ENCODE data around the gene RHPN2.
A peak's percentile ranks its signal among the peaks of the same experiment; 100 is the strongest.

Gene RHPN2

DNA sequence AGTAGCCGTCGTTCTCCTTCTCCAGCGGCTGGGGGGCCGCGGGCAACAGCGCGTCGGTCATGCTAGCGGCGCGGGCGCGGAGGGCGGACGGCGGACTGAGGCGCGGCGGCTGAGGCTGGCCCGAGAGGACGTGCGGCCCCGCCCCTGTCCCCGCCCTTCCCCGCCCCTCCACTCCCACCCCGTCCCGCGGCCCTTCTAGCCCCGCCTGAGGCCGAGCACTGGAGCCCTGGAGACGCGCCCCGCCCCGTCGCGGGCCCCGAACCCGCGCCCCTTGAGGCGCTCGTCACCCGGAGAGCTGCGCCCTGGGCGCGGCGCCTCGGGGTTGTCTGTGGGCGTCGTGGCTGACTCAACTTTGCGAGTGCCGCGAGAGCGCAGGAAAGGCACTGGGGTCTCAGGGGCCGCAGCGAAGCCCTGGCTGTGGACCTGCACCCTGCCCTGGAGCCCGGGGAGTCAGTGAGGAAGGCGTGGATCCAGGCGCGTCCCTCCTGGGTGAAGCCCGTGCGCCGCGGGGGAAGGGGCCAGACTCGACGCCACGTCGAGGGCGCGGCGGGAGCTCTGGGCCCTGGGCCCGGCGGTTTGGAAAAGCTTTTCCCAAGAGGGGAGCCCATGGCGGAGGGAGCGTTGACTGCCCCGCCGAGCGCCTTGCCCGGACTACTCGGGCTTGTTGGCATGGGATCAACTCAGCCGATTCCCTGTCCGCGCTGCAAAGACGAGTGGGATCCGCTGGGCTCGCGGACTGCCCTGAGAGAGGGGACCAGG is at the start of gene RHPN2:
TSS of gene RHPN2 (minus strand) at position 97 of the 759 bp plus-strand sequence. CDS start at position 61, 36 bp downstream.
- H3K4me1 Mint-ChIP-seq: peaks cover 5% of the 10 kb centered on the region
- peaks cover 27% of the 10 kb centered on the region for H3K27me3 Mint-ChIP-seq
- peak within 1 kb of the TSS; percentile 69 for H3K4me3 Mint-ChIP-seq
- H3K9me3 Mint-ChIP-seq: no peaks in the 10 kb centered on the region
- ATAC-seq: peak; percentile 95
- H3K36me3 Mint-ChIP-seq (ENCODE audit: low read depth): no peaks in the 10 kb centered on the region
- peak; percentile 73 for DNase-seq
- no peak within 1 kb of the TSS for H3K27ac Mint-ChIP-seq

GRCh38 chr19:33114312-33114711 is 49.6 kb upstream of the RHPN2 start:
- no peak for ATAC-seq
- no peaks in the 10 kb centered on the region for H3K4me1 Mint-ChIP-seq
- H3K9me3 Mint-ChIP-seq: no peaks in the 10 kb centered on the region
- no peak for DNase-seq
- peaks cover 54% of the 10 kb centered on the region for H3K36me3 Mint-ChIP-seq (ENCODE audit: low read depth)
- no peak overlapping the region for H3K4me3 Mint-ChIP-seq
- no peaks in the 10 kb centered on the region for H3K27me3 Mint-ChIP-seq
- H3K27ac Mint-ChIP-seq: no peak overlapping the region

DNA sequence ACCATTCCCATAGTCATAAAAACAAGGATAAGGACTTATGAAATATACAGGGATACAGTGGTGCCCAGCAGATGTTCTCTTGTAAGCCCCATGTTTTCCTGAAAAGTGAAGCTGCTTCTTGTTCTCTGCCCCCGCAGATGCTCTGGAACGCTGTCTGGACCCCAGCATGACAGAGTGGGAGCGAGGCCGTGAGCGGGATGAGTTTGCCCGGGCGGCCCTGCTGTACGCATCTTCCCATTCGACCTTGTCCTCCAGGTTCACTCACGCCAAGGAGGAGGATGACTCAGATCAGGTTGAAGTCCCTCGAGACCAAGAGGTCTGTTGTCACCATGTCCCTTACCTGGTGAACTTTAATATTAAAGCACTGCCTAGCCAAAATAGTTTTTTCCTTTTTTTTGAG is 46.9 kb upstream of the RHPN2 start:
- no peaks in the 10 kb centered on the region for H3K4me1 Mint-ChIP-seq
- H3K9me3 Mint-ChIP-seq: no peaks in the 10 kb centered on the region
- H3K27ac Mint-ChIP-seq: no peak overlapping the region
- H3K36me3 Mint-ChIP-seq (ENCODE audit: low read depth): peaks cover 42% of the 10 kb centered on the region
- no peak for DNase-seq
- H3K27me3 Mint-ChIP-seq: no peaks in the 10 kb centered on the region
- ATAC-seq: no peak
- no peak overlapping the region for H3K4me3 Mint-ChIP-seq

- Mint-ChIP-seq H3K4me1 (no peaks in the 10 kb centered on the region), H3K9me3 (no peaks in the 10 kb centered on the region), H3K36me3 (ENCODE audit: low read depth) (peaks cover 34% of the 10 kb centered on the region), H3K27ac (no peak overlapping the region), H3K4me3 (no peak overlapping the region), H3K27me3 (no peaks in the 10 kb centered on the region)
- no peak for DNase-seq
- ATAC-seq: no peak
Observed at GRCh38 chr19:33110137-33110910, 45.6 kb upstream of the RHPN2 start.

DNA sequence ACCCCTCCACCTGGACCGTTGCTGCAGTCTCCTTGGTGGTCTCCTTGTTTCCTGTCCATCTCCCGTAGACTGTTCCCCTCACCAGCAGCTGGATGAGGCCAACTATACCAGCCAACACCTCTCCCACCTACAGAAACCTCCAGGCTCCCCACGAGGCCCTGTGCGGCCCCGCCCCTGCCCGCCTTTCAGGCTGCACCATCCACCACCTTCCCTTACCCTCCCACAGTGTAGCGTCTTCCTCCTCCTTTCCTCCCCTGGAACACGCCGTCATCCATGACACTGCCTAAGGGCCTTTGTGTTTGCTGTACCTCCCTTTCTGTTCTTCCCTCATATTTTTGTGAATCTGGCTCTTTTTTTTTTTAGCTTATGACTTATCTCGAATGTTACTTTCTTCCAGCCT is 43.5 kb upstream of the RHPN2 start:
- ATAC-seq: no peak
- Mint-ChIP-seq H3K9me3 (no peaks in the 10 kb centered on the region), H3K4me3 (no peak overlapping the region), H3K4me1 (no peaks in the 10 kb centered on the region), H3K36me3 (ENCODE audit: low read depth) (peaks cover 26% of the 10 kb centered on the region), H3K27me3 (no peaks in the 10 kb centered on the region), H3K27ac (no peak overlapping the region)
- no peak for DNase-seq

DNA sequence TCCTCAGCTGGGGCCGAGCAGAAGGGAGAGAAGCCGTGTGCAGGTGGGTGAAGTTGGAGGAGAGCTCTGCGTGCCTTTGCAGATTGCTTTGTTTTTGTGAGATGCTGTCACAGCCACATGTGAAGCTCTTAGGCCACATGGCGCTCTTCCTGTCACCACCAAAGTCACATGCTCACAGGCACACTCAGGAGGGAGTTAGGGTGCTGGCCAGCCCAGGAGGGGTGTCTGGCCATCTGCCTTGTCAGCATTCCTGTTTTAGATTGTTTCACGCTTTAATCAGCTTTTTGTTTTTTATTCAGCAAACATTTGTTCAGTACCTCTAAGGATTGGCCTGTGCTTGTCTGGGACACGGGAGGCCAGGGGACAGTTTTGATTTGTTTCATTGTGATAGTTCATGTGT is 38.2 kb upstream of the RHPN2 start:
- ATAC-seq: no peak
- no peak overlapping the region for H3K4me3 Mint-ChIP-seq
- no peaks in the 10 kb centered on the region for H3K4me1 Mint-ChIP-seq

DNA sequence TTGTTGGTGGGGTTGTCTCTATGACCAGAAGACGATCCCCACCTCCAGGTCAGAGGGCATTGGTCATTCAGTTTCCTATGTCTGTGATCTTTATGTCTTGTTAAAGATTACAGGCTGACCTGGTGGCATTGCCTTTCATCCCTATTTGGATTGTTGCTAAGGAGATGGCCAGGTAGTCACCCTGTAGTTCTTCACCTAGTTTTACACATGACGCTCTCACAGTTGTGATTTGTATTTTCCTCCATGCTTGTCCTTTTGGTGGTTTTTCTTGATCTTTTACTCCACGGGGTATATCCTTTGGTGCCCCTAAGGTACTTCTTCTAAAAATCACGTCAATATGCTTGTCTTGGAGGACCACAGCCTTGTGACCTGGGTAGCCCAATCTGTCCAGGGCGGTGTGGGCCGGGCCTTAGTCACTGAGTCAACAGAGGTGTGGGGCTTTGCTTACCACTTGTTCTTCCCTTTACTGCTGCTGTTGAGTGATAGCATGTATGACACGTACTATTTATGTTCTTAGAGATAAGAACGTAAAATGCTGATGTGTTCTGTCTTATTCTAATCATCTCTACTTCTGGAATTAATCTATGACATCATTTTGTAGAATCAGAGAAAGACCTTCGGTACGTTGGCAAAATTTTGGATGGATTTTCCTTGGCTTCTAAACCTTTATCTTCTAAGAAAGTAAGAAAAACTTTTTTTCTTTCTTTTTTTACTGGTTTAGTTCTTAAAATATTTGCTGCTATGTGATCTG is 36.4 kb upstream of the RHPN2 start:
- H3K4me3 Mint-ChIP-seq: no peak overlapping the region
- H3K36me3 Mint-ChIP-seq (ENCODE audit: low read depth): peaks cover 42% of the 10 kb centered on the region
- H3K9me3 Mint-ChIP-seq: no peaks in the 10 kb centered on the region
- DNase-seq (no peak), ATAC-seq (no peak)
- H3K27me3 Mint-ChIP-seq: no peaks in the 10 kb centered on the region
- H3K4me1 Mint-ChIP-seq: peaks cover 2% of the 10 kb centered on the region
- no peak overlapping the region for H3K27ac Mint-ChIP-seq

More for the DNA sequence above, 38.2 kb upstream of the RHPN2 start:
- no peak overlapping the region for H3K27ac Mint-ChIP-seq
- no peak for DNase-seq
- H3K36me3 Mint-ChIP-seq (ENCODE audit: low read depth): peaks cover 33% of the 10 kb centered on the region
- no peaks in the 10 kb centered on the region for H3K9me3 Mint-ChIP-seq
- no peaks in the 10 kb centered on the region for H3K27me3 Mint-ChIP-seq

DNA sequence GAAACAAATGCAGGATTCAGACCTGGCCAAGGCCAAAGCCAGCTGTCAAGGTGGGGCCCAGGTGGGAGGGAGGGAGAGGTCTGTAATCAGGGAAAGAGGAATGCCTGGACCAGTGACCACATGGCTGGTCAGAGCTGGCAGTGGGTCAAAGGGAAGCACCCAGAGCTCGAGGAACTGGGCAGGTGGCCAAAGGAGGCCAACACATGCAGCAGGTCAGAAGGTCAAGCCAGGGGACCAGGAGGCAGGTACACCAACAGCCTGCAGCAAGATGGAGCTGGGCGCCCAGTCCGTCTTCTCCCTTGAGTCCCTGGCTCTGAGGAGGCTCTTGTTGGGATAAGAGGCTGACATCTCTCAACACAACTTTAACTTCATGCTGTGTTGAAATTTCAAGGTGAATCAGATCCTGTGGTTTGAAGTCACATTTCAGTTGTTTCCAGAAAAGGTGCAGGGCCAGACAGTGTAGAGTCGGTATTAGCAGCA is 33.4 kb upstream of the RHPN2 start:
- ATAC-seq (no peak), DNase-seq (no peak)
- H3K27ac Mint-ChIP-seq: no peak overlapping the region
- H3K4me3 Mint-ChIP-seq: no peak overlapping the region
- H3K4me1 Mint-ChIP-seq: peaks cover 3% of the 10 kb centered on the region
- peaks cover 49% of the 10 kb centered on the region for H3K36me3 Mint-ChIP-seq (ENCODE audit: low read depth)
- H3K27me3 Mint-ChIP-seq: no peaks in the 10 kb centered on the region
- no peaks in the 10 kb centered on the region for H3K9me3 Mint-ChIP-seq

DNA sequence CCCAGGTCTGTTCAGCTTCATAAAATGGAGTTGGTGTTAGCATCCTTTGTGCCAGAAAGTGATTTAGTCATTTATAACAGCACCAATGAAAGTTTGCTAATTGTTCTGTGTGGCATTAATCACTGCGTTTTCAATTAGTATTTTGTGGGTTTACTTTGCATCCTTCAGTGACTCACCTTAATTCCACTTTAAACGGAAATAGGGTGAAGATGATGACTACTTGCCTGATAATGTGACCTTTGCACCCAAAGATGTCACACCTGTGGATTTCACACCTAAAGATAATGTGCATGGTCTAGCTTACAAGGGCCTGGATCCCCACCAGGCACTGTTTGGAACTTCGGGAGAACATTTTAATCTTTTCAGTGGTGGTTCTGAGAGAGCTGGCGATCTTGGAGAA is 31.3 kb upstream of the RHPN2 start:
- Mint-ChIP-seq H3K4me1 (peaks cover 3% of the 10 kb centered on the region), H3K27ac (peak overlapping the region; percentile 17), H3K36me3 (ENCODE audit: low read depth) (peaks cover 42% of the 10 kb centered on the region), H3K9me3 (no peaks in the 10 kb centered on the region), H3K4me3 (no peak overlapping the region), H3K27me3 (no peaks in the 10 kb centered on the region)
- ATAC-seq (no peak), DNase-seq (no peak)

DNA sequence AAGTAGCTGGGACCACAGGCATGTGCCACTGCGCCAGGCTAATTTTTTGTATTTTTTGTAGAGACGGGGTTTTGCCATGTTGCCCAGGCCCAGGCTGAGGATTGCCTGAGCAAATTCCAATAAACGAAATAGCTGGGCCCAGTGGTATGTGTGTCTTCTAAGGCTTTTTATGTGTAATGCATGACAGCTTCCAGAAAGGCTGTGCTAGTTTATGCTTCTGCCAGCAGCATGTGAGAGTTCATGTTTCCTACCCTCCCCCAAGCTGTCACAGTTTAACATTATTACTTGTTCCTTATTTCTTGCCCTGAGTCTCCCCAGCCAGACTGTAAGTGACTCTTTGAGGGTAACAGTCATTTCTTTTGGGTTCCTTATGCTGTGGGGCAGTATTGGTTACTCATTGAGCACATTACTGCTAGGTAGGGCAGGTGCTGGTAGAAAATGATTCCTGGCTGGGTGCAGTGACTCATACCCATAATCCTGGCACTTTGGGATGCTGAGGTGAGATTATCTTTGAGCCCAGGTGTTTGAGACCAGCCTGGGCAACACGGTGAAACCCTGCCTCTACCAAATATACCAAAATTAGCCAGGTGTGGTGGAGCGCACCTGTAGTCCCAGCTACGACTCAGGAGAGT is 29.9 kb upstream of the RHPN2 start:
- Mint-ChIP-seq H3K4me1 (peaks cover 3% of the 10 kb centered on the region), H3K36me3 (ENCODE audit: low read depth) (peaks cover 49% of the 10 kb centered on the region), H3K27me3 (no peaks in the 10 kb centered on the region), H3K9me3 (no peaks in the 10 kb centered on the region), H3K4me3 (no peak overlapping the region), H3K27ac (no peak overlapping the region)
- ATAC-seq (no peak), DNase-seq (no peak)

- no peak overlapping the region for H3K27ac Mint-ChIP-seq
- H3K9me3 Mint-ChIP-seq: no peaks in the 10 kb centered on the region
- no peak for ATAC-seq
- no peak overlapping the region for H3K4me3 Mint-ChIP-seq
- DNase-seq: no peak
- peaks cover 3% of the 10 kb centered on the region for H3K4me1 Mint-ChIP-seq
- no peaks in the 10 kb centered on the region for H3K27me3 Mint-ChIP-seq
- peaks cover 51% of the 10 kb centered on the region for H3K36me3 Mint-ChIP-seq (ENCODE audit: low read depth)
Observed at GRCh38 chr19:33093420-33094210, 28.9 kb upstream of the RHPN2 start.

DNA sequence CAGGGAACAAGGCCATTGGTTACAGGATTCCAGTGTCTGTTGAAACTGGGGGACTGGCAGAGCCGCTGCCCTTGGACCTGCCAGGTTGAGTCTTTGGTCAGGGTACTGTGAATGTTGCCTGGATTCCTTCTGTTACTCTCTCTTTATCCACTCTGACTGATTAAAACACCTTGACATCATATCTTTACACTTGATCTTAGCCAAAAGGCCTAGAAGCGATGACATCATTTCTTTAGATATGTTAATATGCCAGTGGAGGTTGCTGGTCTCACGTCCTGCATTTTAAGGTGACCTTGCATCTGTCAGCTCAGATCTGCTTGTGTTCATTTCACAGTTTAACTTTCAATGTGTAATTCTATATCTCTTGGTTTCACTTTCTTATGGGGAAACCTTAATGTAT is 25.5 kb upstream of the RHPN2 start:
- Mint-ChIP-seq H3K4me3 (no peak overlapping the region), H3K36me3 (ENCODE audit: low read depth) (peaks cover 29% of the 10 kb centered on the region), H3K9me3 (no peaks in the 10 kb centered on the region), H3K27ac (no peak overlapping the region), H3K4me1 (no peaks in the 10 kb centered on the region), H3K27me3 (no peaks in the 10 kb centered on the region)
- ATAC-seq (no peak), DNase-seq (no peak)

GRCh38 chr19:33089010-33089409 is 24.3 kb upstream of the RHPN2 start:
- H3K27ac Mint-ChIP-seq: no peak overlapping the region
- no peaks in the 10 kb centered on the region for H3K9me3 Mint-ChIP-seq
- no peaks in the 10 kb centered on the region for H3K4me1 Mint-ChIP-seq
- DNase-seq: no peak
- no peak overlapping the region for H3K4me3 Mint-ChIP-seq
- ATAC-seq: no peak
- H3K36me3 Mint-ChIP-seq (ENCODE audit: low read depth): peaks cover 26% of the 10 kb centered on the region
- no peaks in the 10 kb centered on the region for H3K27me3 Mint-ChIP-seq

- ATAC-seq: no peak
- no peak for DNase-seq
- H3K4me1 Mint-ChIP-seq: peaks cover 7% of the 10 kb centered on the region
- no peaks in the 10 kb centered on the region for H3K9me3 Mint-ChIP-seq
- no peak overlapping the region for H3K27ac Mint-ChIP-seq
- H3K36me3 Mint-ChIP-seq (ENCODE audit: low read depth): peaks cover 23% of the 10 kb centered on the region
- H3K27me3 Mint-ChIP-seq: no peaks in the 10 kb centered on the region
- no peak overlapping the region for H3K4me3 Mint-ChIP-seq
Observed at GRCh38 chr19:33086955-33087354, 22.3 kb upstream of the RHPN2 start.

All from activated naive CD8-positive, alpha-beta T cell treated with anti-CD3 and anti-CD28 coated beads, Interleukin-2, amount 50 U/mL, for 24 hours (primary cell).